PC-3 (cell line): ENCODE data around the gene HGS. TPM values are rescaled to one million over a fixed set of nuclear protein-coding genes. Genes with fewer than 3 reads are reported as not detected.
"Not testable (repeated sequence)": the region's sequence is repeated elsewhere in the genome, so short reads cannot be mapped to it uniquely, and the experiment has no call there.

Experiments
- ATAC-seq: fragments of 200-7000 bp; cut with Tn5 transposase; 2 replicates; pipeline ENCODE4 v1.9.1; 2020; ENCODE audit warnings: mild to moderate bottlenecking, moderate library complexity
- BruUV-seq: library from RNA; stranded (reverse); fragments of 400-500 nt; replicated peaks from 2 replicates; lab custom pipeline; 2021; lab: Mats Ljungman, UMichigan
- CTCF ChIA-PET: fragments of 300-600 bp; sonication (Branson Sonifier 250); formaldehyde crosslinking; loops from one replicate; lab custom pipeline; 2022; ENCODE audit warnings: antibody characterized with exemption; lab: Charles Lee
- POLR2A ChIA-PET: fragments of 300-600 bp; sonication (Branson Sonifier 250); formaldehyde crosslinking; loops from one replicate; lab custom pipeline; 2022; ENCODE audit warnings: antibody characterized with exemption; ENCODE audit not compliant: unreplicated experiment; lab: Charles Lee
- DNase-seq: peaks from one replicate; pipeline ENCODE4 v3.0.0-alpha.2; 2015
- H2AFZ ChIP-seq: fragments of 300-600 bp; sonication (generic); 2 replicates; pipeline ENCODE4 v1.6.0; 2016; ENCODE audit warnings: antibody characterized with exemption, low read length
- H3F3A ChIP-seq: fragments of 300-600 bp; sonication (generic); one replicate; pipeline ENCODE4 v1.6.0; 2017; ENCODE audit warnings: antibody characterized with exemption, low read length, control low read depth, mild to moderate bottlenecking; ENCODE audit not compliant: unreplicated experiment
- H3K27ac ChIP-seq: fragments of 300-600 bp; sonication (generic); 2 replicates; pipeline ENCODE4 v1.5.1; 2016; ENCODE audit warnings: mild to moderate bottlenecking, low read length
- H3K27me3 ChIP-seq: fragments of 300-600 bp; sonication (generic); 2 replicates; pipeline ENCODE4 v1.6.1; 2016; ENCODE audit warnings: low read length, mixed read lengths
- H3K36me3 ChIP-seq: fragments of 300-600 bp; sonication (generic); 2 replicates; pipeline ENCODE4 v1.6.1; 2016; ENCODE audit warnings: low read depth, mixed run types, low read length, mixed read lengths
- H3K4me1 ChIP-seq: fragments of 300-600 bp; sonication (generic); 2 replicates; pipeline ENCODE4 v1.5.1; 2016; ENCODE audit warnings: low read length; ENCODE audit not compliant: insufficient read depth
- H3K4me2 ChIP-seq: fragments of 300-600 bp; sonication (generic); 2 replicates; pipeline ENCODE4 v1.6.0; 2016; ENCODE audit warnings: low read length
- H3K4me3 ChIP-seq: fragments of 300-600 bp; sonication (generic); 2 replicates; pipeline ENCODE4 v1.5.1; 2016; ENCODE audit warnings: mild to moderate bottlenecking, low read length, mixed read lengths
- H3K79me2 ChIP-seq: fragments of 300-600 bp; sonication (generic); 2 replicates; pipeline ENCODE4 v1.6.1; 2017; ENCODE audit warnings: low read length, mixed read lengths
- H3K9ac ChIP-seq: fragments of 300-600 bp; sonication (generic); 2 replicates; pipeline ENCODE4 v1.6.0; 2016; ENCODE audit warnings: mild to moderate bottlenecking, low read length
- H3K9me2 ChIP-seq: fragments of 300-600 bp; sonication (generic); replicated peaks from 2 replicates; pipeline ENCODE4 v1.6.1; 2016; ENCODE audit warnings: mixed run types, low read length, mixed read lengths
- H3K9me3 ChIP-seq: fragments of 300-600 bp; sonication (generic); 2 replicates; pipeline ENCODE4 v1.6.1; 2016; ENCODE audit warnings: low read length, mixed read lengths
- H4K20me1 ChIP-seq: fragments of 300-600 bp; sonication (generic); 2 replicates; pipeline ENCODE4 v1.6.1; 2016; ENCODE audit warnings: low read length, mixed read lengths
- CTCF ChIP-seq: fragments of 300-600 bp; sonication (generic); conservative IDR thresholded peaks from 2 replicates; pipeline ENCODE4 v1.5.1; 2017; ENCODE audit warnings: antibody characterized with exemption, low read depth, mild to moderate bottlenecking, low read length
- EZH2 ChIP-seq: fragments of 300-600 bp; sonication (generic); IDR thresholded peaks from one replicate; pipeline ENCODE4 v1.6.1; 2017; ENCODE audit warnings: antibody characterized with exemption, mild to moderate bottlenecking, low read length; ENCODE audit not compliant: unreplicated experiment
- EZH2phosphoT487 ChIP-seq: fragments of 300-600 bp; sonication (generic); IDR thresholded peaks from 2 replicates; pipeline ENCODE4 v1.6.1; 2018; ENCODE audit warnings: mild to moderate bottlenecking, antibody characterized with exemption, low read length, borderline replicate concordance
- intact Hi-C: fragments of 100-400 bp; cut with micrococcal nuclease; formaldehyde crosslinking; loops from 2 replicates; pipeline ENCODE4 v1.9.0; 2023
- total RNA-seq: library from RNA; depleted of rRNA; stranded (reverse); fragments of >200 nt; gene quantifications from 2 replicates; pipeline ENCODE4 v1.2.3, GENCODE V29; 2014

Gene HGS
- total RNA-seq, 1 experiment from 2014 or later, result 177 TPM

- no peaks in the 10 kb centered on the region for H3K36me3 ChIP-seq
- no peak for ATAC-seq
- H4K20me1 ChIP-seq, result no peaks in the 10 kb centered on the region
- H3F3A ChIP-seq, result no peaks in the 10 kb centered on the region
- no peaks in the 10 kb centered on the region for H3K9me3 ChIP-seq
- CTCF ChIA-PET, result no interaction called here
- no peaks in the 10 kb centered on the region for H3K27me3 ChIP-seq
- intact Hi-C loops, result no loop called here
- H3K79me2 ChIP-seq, result no peaks in the 10 kb centered on the region
- H3K9me2 ChIP-seq, result no peaks in the 10 kb centered on the region
- TF ChIP-seq EZH2 (no peak), EZH2phosphoT487 (no peak), CTCF (no peak)
- BruUV-seq, result no TSS peak
- H3K9ac ChIP-seq, result no peak overlapping the region
- no peak overlapping the region for H3K4me3 ChIP-seq
- no peak overlapping the region for H3K4me2 ChIP-seq
- H3K27ac ChIP-seq, result no peak overlapping the region
- no peak overlapping the region for H2AFZ ChIP-seq
- peaks cover 28% of the 10 kb centered on the region for H3K4me1 ChIP-seq
- POLR2A ChIA-PET, result interaction anchor here (0.6 kb wide), 1 partner anchor 25 kb away, joined by 16 read pairs; no protein-coding TSS in a partner anchor
- no peak for DNase-seq
These were observed 54.4 kb downstream of the HGS start for GRCh38 chr17:81737947-81738800.

- no TSS peak for BruUV-seq
- no peaks in the 10 kb centered on the region for H3K9me3 ChIP-seq
- peaks cover 23% of the 10 kb centered on the region for H3K4me1 ChIP-seq
- no peaks in the 10 kb centered on the region for H3K36me3 ChIP-seq
- H3K27ac ChIP-seq, result no peak overlapping the region
- no peak for TF ChIP-seq EZH2phosphoT487
- TF ChIP-seq CTCF, result no peak
- TF ChIP-seq EZH2, result no peak
- H3K4me3 ChIP-seq, result no peak overlapping the region
- no peak overlapping the region for H3K4me2 ChIP-seq
- no peak overlapping the region for H3K9ac ChIP-seq
- intact Hi-C loops, result no loop called here
- no peaks in the 10 kb centered on the region for H3K79me2 ChIP-seq
- H3K9me2 ChIP-seq, result no peaks in the 10 kb centered on the region
- H3K27me3 ChIP-seq, result no peaks in the 10 kb centered on the region
- DNase-seq (no peak), ATAC-seq (no peak)
- ChIA-PET CTCF (interaction anchor here (0.6 kb wide), 1 partner anchor 112 kb away, joined by 5 read pairs; no protein-coding TSS in a partner anchor), POLR2A (interaction anchor here (0.7 kb wide), 1 partner anchor 77 kb away, joined by 11 read pairs; no protein-coding TSS in a partner anchor)
- no peaks in the 10 kb centered on the region for H3F3A ChIP-seq
- no peaks in the 10 kb centered on the region for H4K20me1 ChIP-seq
- H2AFZ ChIP-seq, result no peak overlapping the region
These were observed 55.1 kb downstream of the HGS start for GRCh38 chr17:81738801-81739393.

GRCh38 chr17:81739593-81739992 lies 55.8 kb downstream of the HGS start:
- DNase-seq, H3F3A ChIP-seq, H3K4me2 ChIP-seq, H3K27ac ChIP-seq, H3K9me3 ChIP-seq, H3K9me2 ChIP-seq, H3K27me3 ChIP-seq, BruUV-seq, H3K9ac ChIP-seq, H2AFZ ChIP-seq, ATAC-seq, H4K20me1 ChIP-seq, H3K79me2 ChIP-seq, H3K36me3 ChIP-seq, intact Hi-C loops, H3K4me3 ChIP-seq: not testable (repeated sequence)
- ChIA-PET CTCF (interaction anchor here (0.6 kb wide), 2 partner anchors 55 to 111 kb away, joined by 3 to 5 read pairs; no protein-coding TSS in a partner anchor), POLR2A (interaction anchor here (0.7 kb wide), 1 partner anchor 76 kb away, joined by 11 read pairs; no protein-coding TSS in a partner anchor)
- H3K4me1 ChIP-seq, result peaks cover 16% of the 10 kb centered on the region; the same call in 1 of the 2 replicates
